ENCODE data around the gene HIVEP2.

HIVEP2 gene

GRCh38 chr6:142944124-142945048 is 590 bp downstream of the HIVEP2 start:
- DNase-seq: peak; percentile 68

GRCh38 chr6:142943711-142944123 is 1.3 kb downstream of the HIVEP2 start:
- peak; percentile 50 for DNase-seq

- peak; percentile 25 for DNase-seq
Measured at GRCh38 chr6:142942805-142943227, 2.2 kb downstream of the HIVEP2 start.

GRCh38 chr6:142942238-142942637 is 2.7 kb downstream of the HIVEP2 start:
- DNase-seq: no peak

- DNase-seq: no peak
Measured at GRCh38 chr6:142941018-142941417, 4.0 kb downstream of the HIVEP2 start.

GRCh38 chr6:142940487-142940886 is 4.5 kb downstream of the HIVEP2 start:
- DNase-seq: no peak

GRCh38 chr6:142938510-142938909 is 6.5 kb downstream of the HIVEP2 start:
- no peak for DNase-seq

- no peak for DNase-seq
Measured at GRCh38 chr6:142937986-142938385, 7.0 kb downstream of the HIVEP2 start.

GRCh38 chr6:142935553-142936517 is 9.1 kb downstream of the HIVEP2 start:
- DNase-seq: no peak

- no peak for DNase-seq
Measured at GRCh38 chr6:142934599-142934998, 10.4 kb downstream of the HIVEP2 start.

- no peak for DNase-seq
Measured at GRCh38 chr6:142934106-142934505, 10.9 kb downstream of the HIVEP2 start.

- no peak for DNase-seq
Measured at GRCh38 chr6:142933701-142934100, 11.3 kb downstream of the HIVEP2 start.

GRCh38 chr6:142932889-142933288 is 12.1 kb downstream of the HIVEP2 start:
- no peak for DNase-seq

GRCh38 chr6:142929751-142930358 is 15.1 kb downstream of the HIVEP2 start:
- no peak for DNase-seq

GRCh38 chr6:142927904-142928303 is 17.1 kb downstream of the HIVEP2 start:
- DNase-seq: no peak

GRCh38 chr6:142927271-142927580 is 17.8 kb downstream of the HIVEP2 start:
- DNase-seq: no peak

- no peak for DNase-seq
Measured at GRCh38 chr6:142926494-142927270, 18.3 kb downstream of the HIVEP2 start.

GRCh38 chr6:142926177-142926493 is 18.8 kb downstream of the HIVEP2 start:
- DNase-seq: no peak

- DNase-seq: no peak
Measured at GRCh38 chr6:142925575-142926110, 19.3 kb downstream of the HIVEP2 start.

- DNase-seq: no peak
Measured at GRCh38 chr6:142918339-142919042, 26.5 kb downstream of the HIVEP2 start.

- DNase-seq: no peak
Measured at GRCh38 chr6:142916881-142917280, 28.1 kb downstream of the HIVEP2 start.

Measured in RPMI8226 (cell line).